HEK293 (cell line): Measurements from ENCODE around the gene APRT.
A peak's percentile ranks its signal among the peaks of the same experiment; 100 is the strongest.

Source experiments
- CTCF ChIA-PET: fragments of 350-600 bp; formaldehyde crosslinking; extraction: SDS; loops from one replicate; lab custom pipeline; 2021; ENCODE audit warnings: antibody characterized with exemption; lab: Yijun Ruan, JAX
- POLR2A ChIA-PET: fragments of 300-600 bp; formaldehyde crosslinking; extraction: SDS; loops from one replicate; lab custom pipeline; 2020; ENCODE audit warnings: antibody characterized with exemption, inconsistent platforms; lab: Yijun Ruan, JAX
- H3K27ac ChIP-seq: fragments of 200-500 bp; sonication (Bioruptor generic); 2 replicates; pipeline ENCODE4 v1.5.1; 2014; ENCODE audit warnings: low read depth, low read length, control low read depth, inconsistent platforms; ENCODE audit errors: extremely low read depth
- H3K36me3 ChIP-seq, 2 experiments: fragments of 200-500 bp in 1 of 2; sonication (Bioruptor generic) in 1 of 2; 1 replicate in 1 of 2; 2 replicates in 1 of 2; pipeline ENCODE4 v1.5.1; 2014 to 2017; ENCODE audit warnings: inconsistent platforms in 2 of 2, low read length in 2 of 2; ENCODE audit not compliant: control insufficient read depth in 2 of 2, insufficient read depth in 1 of 2
- H3K4me1 ChIP-seq: fragments of 200-500 bp; sonication (Bioruptor generic); 2 replicates; pipeline ENCODE4 v1.5.1; 2014; ENCODE audit warnings: mild to moderate bottlenecking, low read length, inconsistent platforms; ENCODE audit not compliant: control insufficient read depth, insufficient read depth
- H3K4me3 ChIP-seq: 2 replicates; pipeline ENCODE4 v1.5.1; 2011; ENCODE audit warnings: low read depth, mild to moderate bottlenecking, control low read depth, low read length, moderate library complexity
- H3K9me3 ChIP-seq: fragments of 200-500 bp; sonication (Bioruptor generic); 2 replicates; pipeline ENCODE4 v1.5.1; 2014; ENCODE audit warnings: low read depth, low read length, inconsistent platforms; ENCODE audit not compliant: control insufficient read depth, insufficient read depth
- BCL6B ChIP-seq: fragments of 450-650 bp; formaldehyde crosslinking; IDR thresholded peaks from 2 replicates; pipeline ENCODE4 v1.5.1; 2017; ENCODE audit warnings: missing biosample characterization, missing genetic modification characterization
- GLIS1 ChIP-seq: fragments of 450-650 bp; formaldehyde crosslinking; IDR thresholded peaks from 2 replicates; pipeline ENCODE4 v1.5.1; 2016; ENCODE audit warnings: missing biosample characterization, missing genetic modification characterization
- KLF10 ChIP-seq: fragments of 450-650 bp; IDR thresholded peaks from 2 replicates; pipeline ENCODE4 v1.5.1; 2018; ENCODE audit warnings: missing biosample characterization, mild to moderate bottlenecking, missing genetic modification characterization
- REST ChIP-seq: fragments of 450-650 bp; formaldehyde crosslinking; IDR thresholded peaks from 2 replicates; pipeline ENCODE4 v1.5.1; 2016; ENCODE audit warnings: missing biosample characterization, missing genetic modification characterization
- SCRT2 ChIP-seq: fragments of 450-650 bp; formaldehyde crosslinking; IDR thresholded peaks from 2 replicates; pipeline ENCODE4 v1.5.1; 2016; ENCODE audit warnings: missing biosample characterization, missing genetic modification characterization
- YY2 ChIP-seq: fragments of 450-650 bp; formaldehyde crosslinking; IDR thresholded peaks from 2 replicates; pipeline ENCODE4 v1.5.1; 2016; ENCODE audit warnings: missing biosample characterization, missing genetic modification characterization
- ZBTB17 ChIP-seq: fragments of 450-650 bp; formaldehyde crosslinking; IDR thresholded peaks from 2 replicates; pipeline ENCODE4 v1.5.1; 2016; ENCODE audit warnings: missing biosample characterization, missing genetic modification characterization
- ZNF10 ChIP-seq: fragments of 450-650 bp; formaldehyde crosslinking; IDR thresholded peaks from 2 replicates; pipeline ENCODE4 v1.5.1; 2017; ENCODE audit warnings: missing biosample characterization, missing genetic modification characterization
- ZNF37A ChIP-seq: fragments of 450-650 bp; IDR thresholded peaks from 2 replicates; pipeline ENCODE4 v1.5.1; 2018; ENCODE audit warnings: missing biosample characterization, missing genetic modification characterization
- ZNF398 ChIP-seq: fragments of 450-650 bp; formaldehyde crosslinking; IDR thresholded peaks from 2 replicates; pipeline ENCODE4 v1.5.1; 2017; ENCODE audit warnings: missing biosample characterization, missing genetic modification characterization
- ZNF473 ChIP-seq: fragments of 450-650 bp; formaldehyde crosslinking; IDR thresholded peaks from 2 replicates; pipeline ENCODE4 v1.5.1; 2017; ENCODE audit warnings: missing biosample characterization, missing genetic modification characterization
- ZNF514 ChIP-seq: fragments of 450-650 bp; formaldehyde crosslinking; IDR thresholded peaks from 2 replicates; pipeline ENCODE4 v1.5.1; 2016; ENCODE audit warnings: missing biosample characterization, missing genetic modification characterization
- ZNF558 ChIP-seq: fragments of 450-650 bp; formaldehyde crosslinking; IDR thresholded peaks from 2 replicates; pipeline ENCODE4 v1.5.1; 2016; ENCODE audit warnings: missing biosample characterization, missing genetic modification characterization
- ZNF623 ChIP-seq: fragments of 450-650 bp; formaldehyde crosslinking; IDR thresholded peaks from 2 replicates; pipeline ENCODE4 v1.5.1; 2016; ENCODE audit warnings: missing biosample characterization, missing genetic modification characterization
- ZNF626 ChIP-seq: fragments of 450-650 bp; sonication (Bioruptor Pico); formaldehyde crosslinking; IDR thresholded peaks from 2 replicates; pipeline ENCODE4 v1.5.1; 2018; ENCODE audit warnings: missing biosample characterization, missing genetic modification characterization, inconsistent platforms
- ZNF704 ChIP-seq: fragments of 450-650 bp; formaldehyde crosslinking; IDR thresholded peaks from 2 replicates; pipeline ENCODE4 v1.5.1; 2016; ENCODE audit warnings: missing biosample characterization, missing genetic modification characterization
- ZNF792 ChIP-seq: fragments of 450-650 bp; formaldehyde crosslinking; IDR thresholded peaks from 2 replicates; pipeline ENCODE4 v1.5.1; 2016; ENCODE audit warnings: missing biosample characterization, missing genetic modification characterization
- ZNF843 ChIP-seq: fragments of 450-650 bp; formaldehyde crosslinking; IDR thresholded peaks from 2 replicates; pipeline ENCODE4 v1.5.1; 2016; ENCODE audit warnings: missing biosample characterization, missing genetic modification characterization
- ZSCAN18 ChIP-seq: fragments of 450-650 bp; formaldehyde crosslinking; IDR thresholded peaks from 2 replicates; pipeline ENCODE4 v1.5.1; 2016; ENCODE audit warnings: missing biosample characterization, missing genetic modification characterization
- ZXDB ChIP-seq: fragments of 450-650 bp; formaldehyde crosslinking; IDR thresholded peaks from 2 replicates; pipeline ENCODE4 v1.5.1; 2016; ENCODE audit warnings: missing biosample characterization, missing genetic modification characterization

APRT gene

GRCh38 chr16:88810912-88811768 is 588 bp downstream of the APRT start (continued):
- TF ChIP-seq BCL6B (tag by site-specific recombination) = no peak
- TF ChIP-seq ZNF398 = no peak
- no peak for TF ChIP-seq ZNF626 (tag by site-specific recombination)
- no peak for TF ChIP-seq ZSCAN18 (tag by site-specific recombination)

GRCh38 chr16:88810166-88810911 is 1.4 kb downstream of the APRT start:
- ChIA-PET POLR2A (interaction anchor here (0.5 to 5.2 kb wide), 17 partner anchors 10 to 704 kb away, joined by 3 to 33 read pairs (median 6); partner anchors contain the start of genes CDH15, GALNS, TRAPPC2L and ZNF778), CTCF (interaction anchor here (0.5 to 3.3 kb wide), 4 partner anchors 26 to 493 kb away, joined by 3 to 25 read pairs (median 3); no protein-coding TSS in a partner anchor)
- Histone ChIP-seq H3K4me3 (peak overlapping the region; percentile 66), H3K9me3 (no peaks in the 10 kb centered on the region), H3K27ac (peak overlapping the region; percentile 87), H3K4me1 (peaks cover 3% of the 10 kb centered on the region; the same call in 1 of the 2 replicates), H3K36me3 (peaks cover 0 to 58% of the 10 kb centered on the region in 2 experiments; a peak in 1 of 3 replicates)
- TF ChIP-seq ZNF398 (0 out of 2 replicates have a peak, but pooled peaks have one; percentile 16), ZNF473 (no peak), ZNF514 (tag by site-specific recombination) (no peak), REST (no peak), ZNF558 (tag by site-specific recombination) (no peak), ZNF37A (no peak), ZNF704 (tag by site-specific recombination) (no peak), GLIS1 (tag by site-specific recombination) (no peak), SCRT2 (tag by site-specific recombination) (no peak), ZBTB17 (0 out of 2 replicates have a peak, but pooled peaks have one; percentile 2), ZNF792 (tag by site-specific recombination) (no peak), KLF10 (tag by site-specific recombination) (no peak), ZNF843 (tag by site-specific recombination) (no peak), ZNF623 (no peak), ZXDB (tag by site-specific recombination) (peak; percentile 12; the same call in 1 of the 2 replicates), ZSCAN18 (tag by site-specific recombination) (no peak), ZNF10 (0 out of 2 replicates have a peak, but pooled peaks have one; percentile 7), YY2 (tag by site-specific recombination) (no peak)
